HepG2 (cell line): ENCODE data around the gene ATOH8. TPM values are rescaled to one million over a fixed set of nuclear protein-coding genes. Genes with fewer than 3 reads are reported as not detected.

Source experiments
- ATAC-seq: fragments of 200-7000 bp; cut with Tn5 transposase; 3 replicates; pipeline ENCODE4 v1.9.1; 2020; ENCODE audit warnings: mild to moderate bottlenecking, moderate library complexity
- BruUV-seq: library from RNA; stranded (reverse); fragments of 400-500 nt; replicated peaks from 2 replicates; lab custom pipeline; 2021; lab: Mats Ljungman, UMichigan
- CTCF ChIA-PET: fragments of 300-600 bp; formaldehyde crosslinking; extraction: SDS; loops from one replicate; lab custom pipeline; 2021; ENCODE audit warnings: low total read pairs, inconsistent platforms, low intra/inter-chr PET ratio; lab: Yijun Ruan, JAX
- POLR2A ChIA-PET: fragments of 350-600 bp; sonication (Branson Sonifier 250); formaldehyde crosslinking; loops from one replicate; lab custom pipeline; 2020; ENCODE audit warnings: antibody characterized with exemption, inconsistent platforms; lab: Yijun Ruan, JAX
- DNase-seq: peaks from one replicate; pipeline ENCODE4 v3.0.0-alpha.2; 2015; ENCODE audit warnings: low spot score
- FAIRE-seq: peaks from 3 replicates; lab custom pipeline; 2011; peaks lifted over from hg19 to GRCh38; lab: Jason Lieb, UNC
- H2AFZ ChIP-seq: one replicate; pipeline ENCODE4 v1.6.1; 2011; ENCODE audit warnings: low read length, inconsistent platforms
- H3K27ac ChIP-seq: fragments of 300-600 bp; 3 replicates; pipeline ENCODE4 v1.8.0; 2011; ENCODE audit warnings: mixed run types, mild to moderate bottlenecking, mixed read lengths, low read length, inconsistent platforms; ENCODE audit not compliant: insufficient read depth; ENCODE audit errors: extremely low read length
- H3K27me3 ChIP-seq, 2 experiments: fragments of 200-600 bp in 1 of 2; 2 replicates in 1 of 2; 3 replicates in 1 of 2; pipeline versions ENCODE4 v1.6.0 to v1.8.0; 2011; ENCODE audit warnings: low read length in 2 of 2, mild to moderate bottlenecking in 2 of 2, moderate library complexity in 2 of 2, inconsistent platforms in 1 of 2; ENCODE audit not compliant: insufficient read depth in 2 of 2, control insufficient read depth in 1 of 2
- H3K36me3 ChIP-seq, 2 experiments: fragments of 200-600 bp in 1 of 2; replicated peaks in 1 of 2; 2 replicates in 1 of 2; 3 replicates in 1 of 2; pipeline versions ENCODE4 v1.5.1 to v1.8.0; 2011; ENCODE audit warnings: low read length in 2 of 2, inconsistent platforms in 1 of 2; ENCODE audit not compliant: insufficient read depth in 2 of 2, control insufficient read depth in 1 of 2
- H3K4me1 ChIP-seq: 2 replicates; pipeline ENCODE4 v1.5.1; 2012; ENCODE audit warnings: low read length, inconsistent platforms; ENCODE audit not compliant: insufficient read depth
- H3K4me2 ChIP-seq: 2 replicates; pipeline ENCODE4 v1.6.0; 2011; ENCODE audit warnings: low read depth, low read length, inconsistent platforms
- H3K4me3 ChIP-seq, 3 experiments: fragments of 200-600 bp in 1 of 3; sonication (generic), shearing (Covaris generic) in 1 of 3; replicated peaks in 1 of 3; 2 replicates each; pipeline ENCODE4 v1.5.1; 2011 to 2016; ENCODE audit warnings: low read length in 3 of 3, inconsistent platforms in 2 of 3, low read depth in 2 of 3, mild to moderate bottlenecking in 2 of 3, control low read depth in 1 of 3, mixed read lengths in 1 of 3; ENCODE audit not compliant: insufficient read depth in 1 of 3
- H3K79me2 ChIP-seq: one replicate; pipeline ENCODE4 v1.6.1; 2011; ENCODE audit warnings: low read length, inconsistent platforms; ENCODE audit not compliant: insufficient read depth
- H3K9ac ChIP-seq: 2 replicates; pipeline ENCODE4 v1.6.0; 2011; ENCODE audit warnings: mild to moderate bottlenecking, low read depth, low read length, inconsistent platforms; ENCODE audit not compliant: insufficient read depth
- H3K9me3 ChIP-seq: 2 replicates; pipeline ENCODE4 v1.5.1; 2012; ENCODE audit warnings: mild to moderate bottlenecking, low read length
- H4K20me1 ChIP-seq: 2 replicates; pipeline ENCODE4 v1.6.0; 2011; ENCODE audit warnings: inconsistent platforms, mild to moderate bottlenecking, low read length, moderate library complexity; ENCODE audit not compliant: insufficient read depth
- ARNT2 ChIP-seq: sonication (generic); formaldehyde crosslinking; IDR thresholded peaks from 2 replicates; pipeline ENCODE4 v1.8.0; 2022; ENCODE audit warnings: mild to moderate bottlenecking, low read depth, missing genetic modification reagents, moderate library complexity
- ELF4 ChIP-seq: sonication (generic); formaldehyde crosslinking; IDR thresholded peaks from 2 replicates; pipeline ENCODE4 v1.5.0; 2020; ENCODE audit warnings: missing genetic modification reagents, mild to moderate bottlenecking, moderate library complexity, borderline replicate concordance
- HNRNPH1 ChIP-seq: fragments of 200-400 bp; formaldehyde crosslinking; optimal IDR thresholded peaks from 2 replicates; pipeline ENCODE3; 2017; ENCODE audit warnings: mild to moderate bottlenecking, low read depth, low read length
- HNRNPUL1 ChIP-seq: fragments of 200-400 bp; formaldehyde crosslinking; IDR thresholded peaks from 2 replicates; pipeline ENCODE4 v1.6.1; 2017; ENCODE audit warnings: low read depth, mild to moderate bottlenecking, low read length, moderate library complexity
- KMT2A ChIP-seq: sonication (generic); formaldehyde crosslinking; IDR thresholded peaks from 2 replicates; pipeline ENCODE4 v1.4.0; 2020; ENCODE audit warnings: missing genetic modification reagents
- MIER3 ChIP-seq: IDR thresholded peaks from 2 replicates; pipeline ENCODE4 v1.6.1; 2016; ENCODE audit warnings: missing compliant biosample characterization, borderline replicate concordance
- NCOR1 ChIP-seq: fragments of 200-600 bp; sonication (generic); IDR thresholded peaks from 2 replicates; pipeline ENCODE4 v1.7.0; 2017; ENCODE audit warnings: antibody characterized with exemption, low read length, borderline replicate concordance
- PCBP2 ChIP-seq: fragments of 200-400 bp; formaldehyde crosslinking; optimal IDR thresholded peaks from 2 replicates; pipeline ENCODE3; 2018; ENCODE audit warnings: low read length, low read depth; ENCODE audit not compliant: poor library complexity, severe bottlenecking
- SNAPC4 ChIP-seq: sonication (generic); formaldehyde crosslinking; IDR thresholded peaks from 2 replicates; pipeline ENCODE4 v1.4.0; 2020; ENCODE audit warnings: mild to moderate bottlenecking, missing genetic modification reagents
- TCF7 ChIP-seq: sonication (generic); IDR thresholded peaks from 2 replicates; pipeline ENCODE4 v1.6.1; 2016; ENCODE audit warnings: antibody characterized with exemption, low read depth
- TFDP1 ChIP-seq: IDR thresholded peaks from 2 replicates; pipeline ENCODE4 v1.6.1; 2016; ENCODE audit warnings: missing compliant biosample characterization, missing genetic modification reagents, borderline replicate concordance
- TP53 ChIP-seq: sonication (generic); formaldehyde crosslinking; conservative IDR thresholded peaks from 2 replicates; pipeline ENCODE4 v1.4.0; 2020; ENCODE audit warnings: missing genetic modification reagents
- ZNF326 ChIP-seq: sonication (generic); formaldehyde crosslinking; IDR thresholded peaks from 2 replicates; pipeline ENCODE4 v1.4.0; 2020; ENCODE audit warnings: missing genetic modification reagents, borderline replicate concordance
- ZNF503 ChIP-seq: sonication (generic); formaldehyde crosslinking; IDR thresholded peaks from 2 replicates; pipeline ENCODE4 v1.4.0; 2020; ENCODE audit warnings: missing genetic modification reagents
- ZSCAN22 ChIP-seq: sonication (generic); formaldehyde crosslinking; IDR thresholded peaks from 2 replicates; pipeline ENCODE4 v1.4.0; 2020; ENCODE audit warnings: mild to moderate bottlenecking, missing genetic modification reagents
- WGBS: methylation state at CpG from one replicate; pipeline ENCODE4 v1.1.6; 2017; ENCODE audit warnings: low lambda C conversion rate; 5-methylcytosine and 5-hydroxymethylcytosine counted together
- in situ Hi-C: cut with HindIII; loops from 2 replicates; pipeline ENCODE4 v1.10.0; 2017; ENCODE audit warnings: low pct_unique_long_range_greater_than_20kb; ENCODE audit not compliant: extremely low pct_ligation_motif_present
- intact Hi-C: fragments of 100-400 bp; cut with micrococcal nuclease; formaldehyde crosslinking; loops from one replicate; pipeline ENCODE4 v1.10.0; 2022; ENCODE audit not compliant: unreplicated experiment
- polyA plus RNA-seq, 8 experiments: library from polyadenylated mRNA; depleted of rRNA in 3 of 8; stranded (reverse) in 7 of 8; unstranded in 1 of 8; fragments of >200 nt; fragmentation: Illumina TruSeq in 4 of 8; extraction: Trizol in 4 of 8; gene quantifications; 2 replicates each; pipeline versions ENCODE4 v1.2.1 to v1.2.3, GENCODE V29; 2011 to 2016; ENCODE audit warnings: low read depth in 4 of 8, missing spikeins in 1 of 8, mixed read lengths in 1 of 8; ENCODE audit not compliant: insufficient read depth in 1 of 8
- total RNA-seq, 5 experiments: library from RNA; depleted of rRNA; stranded (reverse); fragments of >200 nt; fragmentation: Illumina TruSeq; extraction: Trizol; gene quantifications; 2 replicates each; pipeline ENCODE4 v1.2.3, GENCODE V29; 2016; ENCODE audit warnings: low read depth in 1 of 5

Gene ATOH8
- total and polyA plus RNA-seq, 2 of the 13 experiments (the other 11 are each of a cell fraction or from before 2014, with no cell fraction given) = 0.13 to 0.61 TPM

- Histone ChIP-seq H3K4me2 (no peak overlapping the region), H3K79me2 (no peaks in the 10 kb centered on the region), H3K4me3 (no peak overlapping the region), H3K9ac (no peak overlapping the region), H4K20me1 (no peaks in the 10 kb centered on the region), H3K27me3 (peaks cover 5 to 43% of the 10 kb centered on the region in 2 experiments; a peak in 4 of 5 replicates), H3K4me1 (peaks cover 10% of the 10 kb centered on the region; the same call in 1 of the 2 replicates), H3K36me3 (no peaks in the 10 kb centered on the region), H3K9me3 (no peaks in the 10 kb centered on the region), H2AFZ (no peak overlapping the region), H3K27ac (no peak overlapping the region)
- POLR2A ChIA-PET = interaction anchor here (1.1 kb wide), 1 partner anchor 357 kb away, joined by 3 read pairs; the partner anchor contains the start of genes POLR1A and PTCD3
- BruUV-seq = no TSS peak
- in situ Hi-C loops (no loop called here), intact Hi-C loops (no loop called here)
- ATAC-seq (no peak), DNase-seq (no peak), FAIRE-seq (no peak)
- 15% methylated on average over 7 of the region's 7 CpGs for WGBS
- CTCF ChIA-PET = interaction anchor here (0.8 to 4.3 kb wide), 5 partner anchors 20 to 65 kb away, joined by 3 to 107 read pairs (median 4); no protein-coding TSS in a partner anchor
- TF ChIP-seq TP53 (CRISPR knock-in tag) (no peak), ZNF503 (CRISPR knock-in tag) (no peak), PCBP2 (no peak), ARNT2 (CRISPR knock-in tag) (no peak), NCOR1 (no peak), ELF4 (no peak), MIER3 (CRISPR knock-in tag) (no peak), TCF7 (no peak), SNAPC4 (CRISPR knock-in tag) (no peak), HNRNPH1 (no peak), ZNF326 (no peak), ZSCAN22 (CRISPR knock-in tag) (no peak), KMT2A (CRISPR knock-in tag) (no peak), HNRNPUL1 (no peak), TFDP1 (CRISPR knock-in tag) (no peak)
Measured at GRCh38 chr2:85748985-85749875, 4.6 kb upstream of the ATOH8 start.
